GM18873 (cell line): Measurements from ENCODE around the gene OVCA2.
A peak's percentile ranks its signal among the peaks of the same experiment; 100 is the strongest.

Source experiments
- ATAC-seq: cut with Tn5 transposase; IDR thresholded peaks from one replicate; pipeline ENCODE4 v1.9.1; 2021; ENCODE audit warnings: mild to moderate bottlenecking, moderate library complexity, moderate number of reproducible peaks; ENCODE audit not compliant: unreplicated experiment, low FRiP score

OVCA2 gene

DNA sequence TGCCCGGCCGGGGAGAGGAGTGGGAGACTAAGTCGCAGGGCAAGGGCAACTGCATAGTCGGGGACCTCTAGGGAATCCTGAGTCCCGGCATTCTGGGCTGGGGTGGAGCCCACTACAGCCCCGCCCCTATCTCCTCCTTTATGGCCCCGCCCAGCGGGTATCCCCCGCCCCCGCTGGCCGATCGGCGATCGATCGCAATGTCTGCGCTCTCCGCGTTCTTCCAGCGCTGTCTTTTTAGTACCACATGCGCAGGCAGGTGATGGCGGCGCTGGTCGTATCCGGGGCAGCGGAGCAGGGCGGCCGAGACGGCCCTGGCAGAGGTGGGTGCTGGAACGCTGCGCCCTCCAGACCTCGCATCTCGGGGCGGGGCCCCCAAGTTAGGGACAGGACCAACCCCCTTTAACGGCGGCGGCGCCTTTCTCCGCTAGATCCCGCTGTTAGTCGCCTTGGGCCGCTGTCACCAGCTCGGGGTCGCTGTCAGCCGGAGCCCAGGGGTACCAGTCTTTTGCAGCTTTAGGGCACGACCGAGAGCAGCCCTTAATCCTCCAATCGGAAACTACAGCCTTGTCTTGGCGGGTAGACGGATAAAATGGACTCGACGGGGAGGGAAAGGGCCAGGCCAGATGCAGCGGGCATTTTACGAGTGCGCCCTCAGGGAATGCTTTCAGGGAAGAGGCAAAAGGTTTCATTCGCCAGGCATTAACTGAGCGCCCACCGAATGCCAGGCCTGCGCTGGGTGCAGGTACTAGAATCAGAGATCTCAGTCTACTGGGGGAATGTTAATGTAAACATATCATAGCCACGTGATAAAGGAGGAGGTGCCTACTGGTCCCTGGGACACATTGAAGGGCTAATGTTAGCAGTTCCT, 11.7 kb upstream of the OVCA2 start, which contains the start of gene DPH1:
Gene DPH1, plus strand, starts transcription at position 243 of the 868 bp plus-strand sequence. Its CDS starts 17 bp downstream, at position 260.
- ATAC-seq, result peak; percentile 49

DNA sequence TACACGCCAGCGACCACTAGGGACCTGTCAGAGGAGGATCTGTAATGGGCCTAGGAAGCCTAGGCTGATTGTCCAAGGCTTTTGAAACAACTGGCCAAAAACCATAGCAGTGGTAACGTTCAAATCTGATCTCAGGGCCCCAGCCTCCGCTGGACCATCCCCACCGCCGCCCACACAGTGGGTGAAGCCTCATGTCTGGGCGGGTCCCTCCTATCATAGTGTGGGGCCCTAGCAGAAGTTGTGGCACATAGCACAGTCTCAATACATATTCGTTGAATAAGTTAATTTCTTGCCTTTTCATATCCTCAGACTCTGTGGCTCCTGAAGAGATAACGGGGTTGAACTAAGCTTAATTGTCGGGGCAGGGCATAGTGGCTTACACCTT, 11.1 kb upstream of the OVCA2 start:
- no peak for ATAC-seq

DNA sequence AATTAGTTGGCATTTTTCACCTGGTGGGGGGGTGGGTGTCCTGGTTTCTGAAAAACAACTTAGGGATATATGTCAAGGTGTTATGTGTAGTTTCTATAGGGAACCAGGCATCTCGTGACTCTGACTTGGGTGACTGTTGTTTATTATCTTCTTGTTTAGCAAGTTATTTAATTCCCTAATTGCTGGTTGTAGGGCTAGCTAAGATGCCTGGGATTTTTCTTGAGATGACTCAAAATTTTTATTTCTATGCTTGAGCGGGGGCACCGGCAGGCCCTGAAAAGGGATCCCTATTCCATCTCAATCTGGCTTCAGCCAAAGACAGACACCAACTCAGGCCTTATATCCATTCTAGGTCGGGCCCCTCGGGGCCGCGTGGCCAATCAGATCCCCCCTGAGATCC, 8.7 kb upstream of the OVCA2 start:
- no peak for ATAC-seq

DNA sequence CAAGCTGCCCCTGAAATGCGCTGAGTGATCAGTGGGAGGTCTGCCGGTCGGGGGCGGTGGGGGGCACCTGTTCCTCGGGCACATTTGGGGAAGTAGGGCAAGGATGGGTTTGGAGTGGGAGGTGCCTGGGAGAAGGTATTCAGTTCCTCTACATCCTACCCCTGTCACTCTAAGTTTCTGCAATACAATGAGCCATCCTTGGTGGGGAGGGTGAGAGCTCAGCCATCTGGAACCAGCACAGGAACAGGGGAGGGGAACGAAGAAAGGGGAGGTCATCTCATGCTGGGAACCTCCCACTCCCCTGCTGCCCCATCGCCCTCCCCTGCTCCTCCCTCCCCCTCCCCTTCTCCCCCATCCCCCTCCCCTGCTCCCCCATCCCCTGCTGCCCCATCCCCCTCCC, 7.7 kb upstream of the OVCA2 start:
- no peak for ATAC-seq

DNA sequence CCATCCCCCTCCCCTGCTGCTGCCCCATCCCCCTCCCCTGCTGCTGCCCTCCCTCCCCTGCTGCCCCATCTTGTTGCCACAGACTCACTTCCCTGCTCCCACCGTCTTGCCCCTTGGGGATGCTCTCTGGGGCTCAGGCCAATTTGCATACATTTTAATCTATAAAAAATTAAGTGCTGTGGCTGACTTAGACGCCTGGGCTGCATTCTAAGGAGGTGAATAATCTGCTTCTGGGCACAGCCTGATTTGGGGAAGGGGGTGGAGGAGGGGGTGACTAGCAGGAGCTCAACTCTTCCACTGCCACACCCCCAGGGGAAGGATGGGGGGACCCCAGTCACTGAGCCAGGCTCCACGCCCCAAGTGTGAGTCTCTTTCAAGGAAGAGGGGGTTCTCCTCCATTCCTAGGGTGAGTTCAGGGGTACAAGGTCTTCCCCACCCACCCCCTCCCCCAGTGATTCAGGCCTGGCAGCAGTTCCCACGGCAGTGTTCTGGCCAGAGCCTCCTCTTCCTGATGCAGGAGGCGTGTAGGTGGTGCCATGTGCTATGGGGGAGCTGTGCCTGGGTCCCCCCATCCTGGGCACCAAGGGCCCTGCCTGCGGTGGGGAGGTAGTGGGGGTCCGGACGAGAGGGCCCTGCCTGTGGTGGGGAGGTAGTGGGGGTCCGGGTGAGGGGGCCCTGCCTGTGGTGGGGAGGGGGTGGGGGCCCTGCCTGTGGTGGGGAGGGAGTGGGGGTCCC, 6.8 kb upstream of the OVCA2 start:
- ATAC-seq, result no peak

DNA sequence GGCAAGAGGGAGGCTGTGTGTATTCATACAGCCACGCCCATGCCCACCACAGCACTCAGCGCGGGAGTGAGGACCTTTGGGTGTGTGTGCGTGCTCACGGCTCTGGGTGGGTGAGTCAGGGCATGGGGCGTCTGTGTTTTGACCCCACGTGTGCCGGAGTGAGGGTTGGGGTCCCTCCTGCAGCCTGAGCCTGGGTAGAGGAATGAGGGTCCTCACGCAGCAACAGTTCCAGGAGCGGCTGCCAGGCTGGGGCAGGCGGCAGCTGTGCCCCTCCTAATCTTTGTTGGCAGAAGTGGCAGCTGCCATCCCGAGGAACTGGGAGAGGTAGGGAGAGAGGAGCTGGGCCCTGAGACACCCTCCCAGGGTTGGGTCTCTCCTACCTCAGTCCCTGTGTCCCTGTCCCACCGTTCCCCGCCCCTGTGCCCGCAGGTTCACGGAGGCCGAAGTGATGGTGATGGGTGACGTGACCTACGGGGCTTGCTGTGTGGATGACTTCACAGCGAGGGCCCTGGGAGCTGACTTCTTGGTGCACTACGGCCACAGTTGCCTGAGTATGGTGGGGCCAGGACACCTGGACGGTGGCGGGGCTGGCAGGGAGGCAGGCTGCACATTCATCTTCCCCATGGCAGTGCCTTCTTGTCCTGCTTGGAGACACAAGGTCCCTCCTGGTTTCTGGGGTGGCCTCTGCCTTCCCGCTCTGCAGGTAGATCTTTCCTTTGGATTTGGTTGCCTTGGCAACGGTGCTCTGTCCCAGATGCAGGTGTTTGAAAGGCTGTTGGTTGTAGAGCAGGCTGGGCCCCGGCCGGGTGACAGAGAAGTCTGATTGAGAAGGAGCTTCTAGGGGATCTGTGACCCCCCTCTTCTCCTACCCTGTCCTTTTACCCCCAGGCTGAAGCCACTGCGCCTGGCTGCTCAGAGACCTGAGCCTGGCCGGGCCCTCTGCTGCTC, 6.0 kb upstream of the OVCA2 start:
- ATAC-seq, result no peak

DNA sequence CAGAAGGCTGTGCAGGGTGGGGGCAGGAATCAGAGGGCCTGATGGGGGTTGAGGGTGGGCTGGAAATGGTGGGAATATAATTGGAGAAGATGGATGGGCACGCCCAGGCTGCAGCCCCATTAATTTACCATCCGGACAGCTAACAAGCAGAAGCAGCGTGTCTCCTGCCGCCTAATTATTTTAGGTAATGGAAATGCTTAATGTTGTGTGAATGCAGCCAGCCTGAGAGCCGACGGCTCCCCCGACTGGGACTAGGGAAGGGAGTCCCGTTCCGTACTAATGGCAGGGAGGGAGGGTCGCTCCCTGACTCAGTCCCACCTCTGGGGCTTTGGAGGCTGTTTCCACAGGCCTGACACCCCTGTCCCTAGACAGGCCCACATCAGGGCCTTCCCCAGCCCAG, 4.7 kb upstream of the OVCA2 start:
- no peak for ATAC-seq

DNA sequence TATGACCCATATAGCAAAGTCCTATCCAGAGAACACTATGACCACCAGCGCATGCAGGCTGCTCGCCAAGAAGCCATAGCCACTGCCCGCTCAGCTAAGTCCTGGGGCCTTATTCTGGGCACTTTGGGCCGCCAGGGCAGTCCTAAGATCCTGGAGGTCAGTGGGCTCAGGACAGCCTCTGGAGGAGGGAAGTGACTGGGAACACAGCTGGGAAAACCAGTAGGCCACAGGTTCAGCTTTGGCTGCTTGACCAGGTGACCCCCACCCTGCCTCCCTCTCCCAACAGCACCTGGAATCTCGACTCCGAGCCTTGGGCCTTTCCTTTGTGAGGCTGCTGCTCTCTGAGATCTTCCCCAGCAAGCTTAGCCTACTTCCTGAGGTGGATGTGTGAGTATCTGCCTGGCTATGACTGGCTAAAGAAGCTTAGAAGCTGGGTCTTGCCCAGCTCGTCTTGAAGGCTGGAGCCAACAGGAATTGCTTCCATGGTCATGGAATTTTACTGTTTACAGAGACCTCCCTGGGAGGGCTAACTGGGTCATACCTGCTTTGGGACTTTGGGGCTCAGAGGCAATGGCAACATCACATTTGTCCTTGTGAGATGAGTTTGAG, 1.5 kb upstream of the OVCA2 start:
- ATAC-seq, result no peak

DNA sequence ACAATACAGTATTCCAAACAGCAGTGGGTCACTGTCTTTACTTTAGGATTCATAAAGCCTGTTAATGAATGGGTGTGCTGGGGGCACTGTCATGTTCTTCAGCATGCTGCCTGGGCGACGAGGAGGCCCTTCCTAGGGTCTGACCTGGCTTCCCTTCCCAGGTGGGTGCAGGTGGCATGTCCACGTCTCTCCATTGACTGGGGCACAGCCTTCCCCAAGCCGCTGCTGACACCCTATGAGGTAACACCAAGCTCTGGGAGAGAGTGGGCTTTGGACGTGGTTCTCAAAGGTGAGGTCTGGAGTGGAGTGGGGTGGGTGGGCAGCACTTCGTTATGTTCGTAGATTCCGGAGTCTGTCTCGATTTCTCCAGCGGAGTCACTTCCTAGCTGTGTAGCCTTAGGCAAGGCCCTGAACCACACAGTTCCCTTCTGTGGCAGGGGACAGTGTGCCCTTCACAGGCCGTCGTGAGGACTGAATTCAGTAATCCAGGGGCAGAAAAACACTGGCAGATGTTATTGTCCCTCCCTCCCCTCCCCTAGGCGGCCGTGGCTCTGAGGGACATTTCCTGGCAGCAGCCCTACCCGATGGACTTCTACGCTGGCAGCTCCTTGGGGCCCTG, 771 bp upstream of the OVCA2 start:
- ATAC-seq, result no peak

DNA sequence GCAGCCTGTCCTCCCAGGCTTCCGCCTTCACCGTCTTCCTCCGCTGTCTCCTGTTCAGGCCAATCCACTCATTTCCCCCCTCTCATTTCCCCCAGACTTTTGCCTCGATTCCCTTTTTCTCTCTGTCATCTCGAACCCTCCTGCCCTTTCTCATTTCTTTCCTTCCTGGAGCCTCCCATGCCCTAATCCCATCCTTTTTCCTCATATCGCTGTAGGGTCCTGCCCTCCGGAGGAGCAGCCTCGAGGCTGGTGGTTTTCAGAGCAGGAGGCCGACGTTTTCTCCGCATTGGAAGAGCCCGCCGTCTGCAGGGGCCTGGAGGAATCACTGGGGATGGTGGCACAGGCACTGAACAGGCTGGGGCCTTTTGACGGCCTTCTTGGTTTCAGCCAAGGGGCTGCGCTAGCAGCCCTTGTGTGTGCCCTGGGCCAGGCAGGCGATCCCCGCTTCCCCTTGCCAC, 597 bp downstream of the OVCA2 start:
- ATAC-seq, result no peak

DNA sequence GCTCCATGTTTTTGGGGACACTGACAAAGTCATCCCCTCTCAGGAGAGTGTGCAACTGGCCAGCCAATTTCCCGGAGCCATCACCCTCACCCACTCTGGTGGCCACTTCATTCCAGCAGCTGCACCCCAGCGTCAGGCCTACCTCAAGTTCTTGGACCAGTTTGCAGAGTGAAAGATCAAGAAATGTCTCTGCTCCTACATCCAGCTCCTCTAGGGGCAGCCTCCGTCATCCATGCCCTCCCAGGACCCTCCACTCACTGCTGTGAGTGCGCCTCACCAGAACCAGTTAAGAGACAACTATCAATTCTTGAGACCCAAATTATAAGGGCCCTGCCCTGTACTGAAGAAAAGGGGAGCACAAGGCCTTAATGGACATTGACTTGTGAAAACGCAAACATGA, 1.1 kb downstream of the OVCA2 start:
- ATAC-seq, result no peak

DNA sequence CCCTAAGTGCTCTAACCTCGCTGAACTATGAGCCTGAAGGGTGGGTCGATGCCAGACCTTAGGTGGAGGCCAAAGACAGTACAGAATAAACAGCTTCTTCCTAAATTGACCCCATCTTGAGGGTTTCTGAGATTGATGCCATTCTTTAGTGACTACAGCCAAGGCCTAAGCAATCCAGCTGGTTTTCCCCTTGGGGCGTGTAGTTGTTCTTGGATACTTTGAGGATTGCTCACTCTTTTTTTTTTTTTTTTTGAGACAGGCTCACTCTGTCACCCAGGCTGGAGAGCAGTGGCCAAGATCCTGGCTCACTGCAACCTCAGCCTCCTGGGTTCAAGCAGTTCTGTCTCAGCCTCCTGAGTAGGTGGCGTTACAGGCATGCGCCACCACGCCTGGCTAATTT, 2.0 kb downstream of the OVCA2 start:
- no peak for ATAC-seq

DNA sequence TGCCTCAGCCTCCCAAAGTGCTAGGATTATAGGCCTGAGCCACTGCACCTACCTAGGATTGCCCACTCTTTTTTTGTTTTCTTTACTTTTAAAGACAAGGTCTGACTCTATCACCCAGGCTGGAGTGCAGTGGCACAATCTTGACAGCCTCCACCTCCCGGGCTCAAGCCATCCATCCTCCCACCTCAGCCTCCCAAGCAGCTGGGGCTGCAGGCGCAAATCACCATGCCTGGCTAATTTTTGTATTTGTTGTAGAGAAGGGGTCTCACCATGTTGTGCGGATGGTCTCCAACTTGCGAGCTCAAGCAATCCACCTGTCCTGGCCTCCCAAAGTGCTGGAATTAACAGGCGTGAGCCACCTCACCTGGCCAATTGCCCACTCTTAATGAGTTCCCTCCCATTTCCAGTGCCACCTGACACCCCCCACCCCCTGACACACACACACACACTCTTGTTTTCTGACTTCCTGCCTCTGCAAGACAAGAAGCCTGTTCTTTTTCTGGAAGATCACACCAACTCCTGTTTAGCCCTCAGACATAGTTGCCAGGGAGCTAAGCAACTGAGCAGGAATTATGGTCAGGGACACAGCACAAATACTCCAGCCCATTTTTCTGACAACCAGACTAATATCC, 2.6 kb downstream of the OVCA2 start:
- no peak for ATAC-seq

DNA sequence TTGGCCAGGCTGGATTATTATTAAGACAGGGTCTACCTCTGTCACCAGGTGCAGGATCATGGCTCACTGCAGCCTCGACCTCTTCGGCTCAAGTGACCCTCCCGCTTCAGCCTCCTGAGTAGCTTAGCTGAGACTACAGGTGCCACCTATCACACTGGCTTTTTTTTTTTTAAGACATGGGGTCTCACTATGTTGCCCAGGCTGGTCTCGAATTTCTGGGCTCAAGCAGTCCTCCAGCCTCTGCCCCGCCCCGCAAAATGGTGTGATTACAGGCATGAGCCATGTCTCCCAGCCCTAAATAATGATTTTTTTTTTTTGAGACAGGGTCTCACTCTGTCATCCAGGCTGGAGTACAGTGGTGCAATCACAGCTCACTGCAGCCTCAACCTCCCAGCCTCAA, 5.8 kb downstream of the OVCA2 start:
- no peak for ATAC-seq

DNA sequence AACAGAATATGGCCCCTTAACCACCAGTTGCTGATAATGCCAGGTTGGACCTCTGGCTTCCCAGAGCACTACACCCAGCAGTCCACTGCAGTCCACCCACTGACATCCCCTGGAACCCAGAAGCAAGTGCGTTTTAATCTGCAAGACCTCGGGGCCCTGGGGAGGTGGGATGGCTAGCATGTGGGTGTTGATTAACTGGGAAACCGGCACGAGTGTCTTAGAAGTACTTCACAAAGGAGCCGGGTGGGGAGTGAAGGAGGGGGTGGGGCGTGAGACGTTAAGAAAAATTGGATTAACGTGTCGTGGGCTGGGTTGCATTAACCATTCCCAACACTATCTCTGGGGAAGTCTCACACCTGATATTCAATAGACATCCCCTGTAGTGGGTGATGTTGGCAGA, 7.0 kb downstream of the OVCA2 start:
- no peak for ATAC-seq

DNA sequence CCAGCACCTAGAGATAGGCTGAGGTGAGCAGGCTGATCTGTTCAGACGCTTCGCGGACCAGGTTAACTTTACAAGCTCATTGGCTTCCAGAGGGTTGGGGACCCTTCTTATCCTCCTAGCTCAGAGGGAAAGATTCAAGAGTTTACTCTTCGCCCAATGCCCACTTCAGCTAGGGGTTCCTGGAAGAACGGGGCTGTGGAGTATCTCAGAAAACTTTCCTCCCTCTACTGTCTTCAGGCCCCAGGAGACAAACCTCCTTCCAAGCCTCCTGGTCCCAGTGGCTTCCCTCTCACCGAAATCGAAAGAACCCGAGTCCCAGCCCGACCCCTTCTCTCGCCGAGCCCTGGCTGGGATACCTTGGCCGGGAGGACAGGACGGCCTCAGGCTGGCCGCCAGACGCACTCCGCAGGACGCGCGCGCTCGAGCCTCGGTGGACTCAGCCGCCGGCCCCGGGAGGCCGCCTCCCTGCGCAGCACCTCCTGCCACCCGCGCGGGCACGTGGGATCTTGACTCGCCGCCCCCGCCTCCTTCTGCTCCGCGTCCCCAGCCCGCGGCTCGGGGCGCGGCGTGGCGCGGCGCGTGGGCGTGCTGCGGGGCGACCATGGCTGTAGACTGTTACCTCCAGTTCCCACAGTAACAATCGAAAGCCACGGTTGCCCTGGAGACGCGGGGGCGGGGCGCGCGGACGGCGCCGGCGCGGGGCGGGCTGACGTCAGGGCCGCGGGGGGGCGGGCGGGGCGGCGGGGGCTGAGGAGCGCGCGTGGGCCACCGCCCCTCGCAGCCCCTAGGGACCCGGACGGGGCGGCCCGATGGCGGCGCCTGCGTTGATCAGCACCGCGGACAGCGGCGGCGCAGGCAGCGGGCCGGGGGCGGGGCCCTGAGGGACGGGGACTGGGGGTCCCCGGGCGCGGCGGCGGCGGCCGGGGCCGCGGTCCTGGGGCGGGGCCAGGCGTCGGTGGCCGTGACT, 7.8 kb downstream of the OVCA2 start:
- no peak for ATAC-seq

DNA sequence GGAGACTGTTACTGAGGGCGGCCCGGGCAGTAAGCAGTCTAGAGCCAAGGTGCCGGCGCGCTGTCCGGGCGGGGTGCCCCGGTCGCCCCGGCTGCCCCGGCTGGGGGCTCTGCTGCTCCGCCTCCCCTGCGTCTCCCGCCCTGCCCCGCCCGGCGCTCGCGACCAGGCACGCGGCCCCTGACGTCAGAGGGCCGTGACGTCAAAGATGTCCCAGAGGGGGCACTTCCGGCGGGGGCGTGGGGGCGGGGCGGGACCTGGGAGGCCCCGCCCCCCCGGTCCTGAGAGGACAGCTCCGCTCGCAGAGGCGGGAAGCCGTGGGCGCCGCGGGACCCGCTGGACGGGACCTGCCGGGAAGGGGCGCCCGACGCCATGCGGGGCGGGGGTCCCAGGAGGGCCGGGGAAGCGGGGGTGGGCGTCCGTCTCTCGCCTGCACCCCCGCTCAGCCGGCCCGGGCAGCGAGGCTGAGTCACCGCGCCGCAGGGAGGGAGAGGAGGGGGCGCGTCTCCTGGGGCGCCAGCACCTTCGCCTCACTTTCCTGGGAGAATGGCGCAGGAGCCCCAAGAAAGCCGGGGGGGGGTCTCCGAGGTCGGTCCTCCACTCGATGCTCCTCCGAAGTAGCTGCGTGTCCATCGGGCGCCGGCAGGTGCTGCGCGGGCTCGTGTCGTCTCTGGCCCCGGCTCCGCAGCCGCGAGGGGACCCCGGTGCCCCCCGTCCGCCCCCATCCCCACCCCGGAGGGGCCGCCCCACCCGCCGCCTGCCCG, 8.7 kb downstream of the OVCA2 start:
- no peak for ATAC-seq
